CD4-positive, alpha-beta T cell treated with Interleukin-4 for 1 hour (primary cell): ENCODE measurements around the gene TMEM183A.
A peak's percentile ranks its signal among the peaks of the same experiment; 100 is the strongest.

Source experiments
- DNase-seq, 2 donors: peaks; one replicate each; pipeline ENCODE4 v3.0.0-alpha.2; 2020 to 2022

The TMEM183A gene

GRCh38 chr1:203031467-203031866 is 24.3 kb downstream of the TMEM183A start:
- DNase-seq = no peak

DNA sequence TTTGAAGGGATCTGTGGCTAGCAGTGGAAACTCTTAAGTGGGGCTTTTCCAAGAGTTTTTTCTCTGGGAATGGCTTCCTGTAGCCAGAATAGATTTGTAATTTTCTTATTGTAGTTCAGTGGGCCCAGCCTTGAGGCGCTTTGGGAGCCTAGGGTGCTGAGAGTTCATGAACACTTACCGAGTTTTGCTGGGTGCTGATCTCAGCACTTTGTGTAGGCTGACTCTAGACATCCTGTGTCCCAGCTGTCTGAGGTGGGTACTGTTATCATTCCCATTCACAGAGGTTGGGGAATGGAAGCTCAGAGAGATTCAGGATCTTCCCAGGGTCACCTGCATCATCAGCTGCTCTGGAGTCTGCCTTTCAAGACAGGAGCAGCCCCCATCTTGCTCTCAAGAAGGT is 26.1 kb downstream of the TMEM183A start:
- no peak for DNase-seq

DNA sequence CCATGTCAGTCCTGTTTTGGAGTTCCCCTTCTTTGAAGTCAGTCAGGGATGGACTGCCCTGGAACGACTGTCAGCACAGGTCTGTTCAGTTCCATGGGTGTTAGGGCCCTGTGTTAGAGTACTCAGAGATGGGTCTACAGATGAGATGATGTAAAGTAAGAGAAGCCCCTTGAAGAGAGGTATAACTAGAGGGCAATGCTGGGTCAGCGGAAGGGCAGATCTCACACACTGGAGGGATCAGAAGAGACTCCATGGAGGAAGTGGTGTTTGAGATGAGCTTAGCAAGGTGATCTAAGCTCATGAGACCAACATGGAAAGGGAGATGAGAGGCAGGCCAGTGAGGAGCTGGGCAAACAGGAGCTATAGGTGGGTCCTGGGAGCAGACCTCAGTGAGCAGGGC is 26.7 kb downstream of the TMEM183A start:
- DNase-seq = no peak

DNA sequence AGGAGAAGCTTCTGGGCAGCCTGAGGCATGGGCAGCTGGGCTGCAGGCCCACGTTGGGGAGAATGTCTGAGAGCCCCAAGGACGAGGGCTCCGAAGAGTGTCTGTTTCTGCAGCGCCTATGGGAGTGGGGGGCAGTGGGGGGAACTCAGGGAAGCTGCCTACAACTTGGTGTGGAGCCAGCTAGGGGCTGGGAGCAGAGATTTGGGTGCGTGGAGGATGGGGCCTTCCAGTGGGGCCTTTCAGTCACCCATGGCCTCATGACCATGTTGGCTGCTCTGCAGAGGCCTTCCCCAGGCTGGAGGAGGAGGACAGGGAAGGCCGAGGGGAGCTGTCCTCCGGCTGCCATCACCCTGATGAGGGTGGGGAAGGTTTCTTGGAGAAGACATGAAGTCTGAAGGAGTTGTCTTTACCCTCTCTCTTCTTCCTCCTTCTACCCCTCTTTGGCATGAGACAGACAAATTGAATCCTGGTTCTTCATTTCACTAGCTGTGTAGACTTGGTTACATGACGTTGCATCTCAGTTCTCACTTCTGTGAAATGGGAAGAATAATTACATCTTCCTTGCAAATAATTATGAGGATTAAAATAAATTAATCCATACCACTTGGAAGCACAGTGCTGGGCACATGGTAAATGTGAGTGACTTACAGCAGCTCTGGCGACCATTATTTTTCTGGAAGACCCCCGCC is 27.4 kb downstream of the TMEM183A start:
- no peak for DNase-seq

DNA sequence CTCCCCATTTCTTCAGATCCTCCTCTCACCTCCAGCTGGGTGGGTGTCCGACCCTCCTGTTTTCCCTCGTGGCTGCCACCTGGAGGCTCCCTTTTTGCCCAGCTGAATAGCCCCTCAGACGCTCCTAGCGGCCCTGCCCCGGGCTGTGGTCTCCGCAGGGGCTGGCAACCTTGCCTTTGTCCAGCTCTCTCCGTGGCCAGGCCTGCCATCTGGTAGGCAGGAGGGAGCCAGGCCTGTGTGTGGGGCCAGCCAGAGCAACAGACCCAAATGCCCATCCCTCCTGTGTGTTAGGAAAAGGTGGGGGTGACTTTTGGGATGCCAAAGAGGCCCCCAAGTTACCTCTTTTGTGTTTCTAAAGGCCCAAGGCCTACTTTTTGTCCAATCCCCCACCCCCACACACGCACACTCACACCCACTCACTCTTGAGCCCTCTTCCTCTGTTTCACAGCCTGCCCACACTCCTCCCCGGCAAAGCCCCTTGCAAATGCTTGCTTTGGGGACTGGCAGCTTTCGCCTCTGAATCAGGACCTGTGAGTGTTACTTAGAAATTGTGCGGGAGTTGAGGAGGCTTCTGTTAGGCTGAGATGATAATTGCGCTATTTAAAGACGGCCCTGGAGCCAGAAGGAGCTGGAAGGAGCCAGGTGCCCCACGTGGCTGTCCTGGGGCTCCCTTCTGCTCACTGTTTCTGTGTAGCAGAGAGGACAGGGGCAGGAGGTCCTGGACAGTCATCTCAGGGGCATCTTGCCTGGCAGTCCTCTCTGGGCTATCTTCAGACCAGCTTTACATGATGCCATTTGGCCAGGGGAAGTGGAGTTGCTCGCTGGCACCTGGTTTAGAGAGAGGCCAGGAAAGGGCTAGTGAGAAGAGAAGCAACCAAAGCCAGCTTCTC is 28.2 kb downstream of the TMEM183A start:
- no peak for DNase-seq

GRCh38 chr1:203036135-203036534 is 29.0 kb downstream of the TMEM183A start:
- no peak for DNase-seq

DNA sequence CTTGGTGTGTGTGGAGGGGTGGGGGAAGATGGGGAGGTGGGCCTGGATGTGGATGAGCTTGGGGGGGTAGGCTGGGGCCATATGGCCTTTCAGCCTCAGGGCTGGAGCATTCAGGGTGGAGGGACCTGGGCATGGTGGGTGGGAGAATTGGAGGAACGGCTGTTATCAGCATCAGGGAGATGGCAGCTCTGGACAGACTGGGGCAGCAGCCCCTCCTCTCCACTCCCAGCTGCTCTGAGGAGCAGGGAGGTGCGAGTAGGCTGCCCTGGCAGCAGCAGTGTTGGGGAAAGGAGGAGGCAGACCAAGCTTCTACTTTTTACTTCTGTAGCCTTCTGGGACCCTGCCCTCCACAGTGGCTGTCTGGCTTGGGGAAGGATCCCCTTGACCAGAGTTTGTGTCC is 29.4 kb downstream of the TMEM183A start:
- DNase-seq = no peak

DNA sequence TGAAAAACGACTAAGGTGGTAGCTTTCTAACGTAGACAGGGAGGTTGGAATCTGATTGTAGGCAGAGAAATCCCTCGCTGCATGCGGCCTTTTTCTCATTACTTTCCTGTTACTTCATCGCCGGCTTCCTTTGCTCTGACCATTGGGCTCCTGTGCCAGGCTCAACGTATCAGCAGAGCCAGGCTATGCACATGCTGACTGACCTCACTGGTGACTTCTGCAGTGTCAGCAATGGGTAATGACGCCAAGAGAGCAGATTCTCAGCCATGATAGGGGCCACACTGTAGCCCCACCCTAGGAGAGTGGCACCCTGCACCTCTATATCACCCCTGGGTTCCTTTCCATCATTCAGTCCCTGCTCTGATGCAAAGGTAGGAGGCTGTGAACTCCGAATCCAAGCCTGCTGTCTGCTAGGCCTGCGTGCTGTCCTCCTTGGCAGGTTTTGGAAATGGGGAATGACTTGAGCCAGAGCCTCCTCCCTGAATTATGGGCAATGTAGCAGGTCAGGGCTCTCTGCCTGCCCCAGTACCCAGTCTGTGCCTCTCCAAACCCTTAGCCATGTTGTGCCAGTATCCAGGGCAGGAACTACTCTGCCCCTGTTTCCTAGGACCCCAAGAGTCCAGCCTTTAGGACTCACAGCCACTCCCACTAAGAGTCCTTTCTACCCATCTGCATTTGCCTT is 30.5 kb downstream of the TMEM183A start:
- no peak for DNase-seq

- no peak for DNase-seq
Observed at GRCh38 chr1:203038217-203038741, 31.1 kb downstream of the TMEM183A start.

GRCh38 chr1:203038891-203039608 is 31.9 kb downstream of the TMEM183A start:
- DNase-seq = peak; percentile 65 to 67

DNA sequence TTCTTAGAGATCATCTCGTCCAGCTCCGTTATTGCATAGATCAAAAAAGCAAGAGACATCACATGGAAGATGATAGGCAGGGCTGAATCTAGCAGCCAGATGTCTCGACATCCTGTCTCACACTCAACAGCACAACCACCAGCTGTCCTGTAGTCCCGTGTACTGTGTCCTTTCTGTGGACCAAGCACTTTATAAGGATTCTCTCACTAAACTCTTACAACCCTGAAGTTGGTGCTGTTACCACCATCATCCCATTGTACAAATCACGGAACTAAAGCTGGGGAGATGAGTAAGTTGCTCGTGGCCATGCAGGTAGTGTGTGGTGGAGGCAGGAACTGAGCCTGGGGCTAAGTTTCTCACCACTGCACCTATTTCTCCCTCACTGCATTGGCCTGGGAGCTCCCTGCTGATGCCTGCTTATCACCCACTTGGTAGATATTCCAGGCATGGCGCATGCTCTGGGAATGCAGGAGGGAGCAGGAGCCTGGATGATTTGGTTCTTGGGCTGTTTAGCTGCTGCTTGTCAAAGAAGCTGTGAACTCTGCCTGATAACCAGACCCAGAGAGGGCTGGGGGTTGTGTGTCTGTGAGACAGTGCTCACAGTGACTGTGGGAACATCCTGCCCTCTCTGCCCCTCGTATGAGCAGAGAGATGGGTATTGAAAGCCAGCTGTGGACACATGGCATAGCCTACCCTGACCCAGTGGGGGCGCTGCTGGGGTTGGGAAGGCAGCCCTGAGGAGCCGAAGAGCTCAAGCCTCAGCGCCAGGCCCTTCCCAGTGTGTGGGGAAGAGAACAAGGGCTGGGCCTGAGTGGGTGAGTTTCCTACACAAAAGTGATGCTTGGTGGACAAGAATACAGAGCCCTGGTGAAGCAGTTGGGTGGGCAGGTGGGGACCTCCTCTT is 32.7 kb downstream of the TMEM183A start:
- DNase-seq = no peak

DNA sequence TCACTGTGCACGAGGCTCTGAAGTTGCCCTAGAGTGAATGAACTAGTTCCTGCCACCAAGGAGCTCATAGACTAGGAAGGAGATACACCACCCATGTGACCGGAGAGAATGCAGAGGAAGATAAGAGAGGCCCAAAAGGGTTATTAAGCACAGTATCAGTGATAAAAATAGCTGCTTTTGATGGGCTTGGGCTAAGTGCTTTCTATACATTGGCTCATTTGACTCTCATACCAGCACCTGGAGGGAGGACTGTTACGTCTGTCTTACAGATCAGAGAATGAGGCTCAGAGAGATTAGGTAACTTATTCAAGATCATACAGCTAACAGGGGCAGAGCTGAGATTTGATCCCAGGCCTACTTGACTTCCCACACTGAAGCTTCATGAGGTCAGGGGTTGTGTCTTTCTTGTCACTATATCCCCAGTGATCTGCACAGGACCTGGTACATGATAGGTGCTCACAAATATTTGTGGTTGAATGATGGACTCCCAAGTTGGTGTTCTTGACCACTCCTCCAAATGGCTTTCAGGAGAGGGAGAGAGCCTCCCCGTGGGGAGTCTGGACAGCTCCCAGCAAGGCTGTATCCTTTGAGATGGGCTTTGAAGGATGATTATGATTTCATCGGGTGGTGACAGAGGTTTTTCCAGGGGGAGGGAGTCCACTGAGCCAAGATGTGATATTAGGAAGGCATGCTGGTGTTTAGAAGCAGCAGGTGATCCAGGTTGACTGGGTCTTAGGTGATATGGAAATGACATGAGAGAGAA is 33.5 kb downstream of the TMEM183A start:
- DNase-seq = no peak

DNA sequence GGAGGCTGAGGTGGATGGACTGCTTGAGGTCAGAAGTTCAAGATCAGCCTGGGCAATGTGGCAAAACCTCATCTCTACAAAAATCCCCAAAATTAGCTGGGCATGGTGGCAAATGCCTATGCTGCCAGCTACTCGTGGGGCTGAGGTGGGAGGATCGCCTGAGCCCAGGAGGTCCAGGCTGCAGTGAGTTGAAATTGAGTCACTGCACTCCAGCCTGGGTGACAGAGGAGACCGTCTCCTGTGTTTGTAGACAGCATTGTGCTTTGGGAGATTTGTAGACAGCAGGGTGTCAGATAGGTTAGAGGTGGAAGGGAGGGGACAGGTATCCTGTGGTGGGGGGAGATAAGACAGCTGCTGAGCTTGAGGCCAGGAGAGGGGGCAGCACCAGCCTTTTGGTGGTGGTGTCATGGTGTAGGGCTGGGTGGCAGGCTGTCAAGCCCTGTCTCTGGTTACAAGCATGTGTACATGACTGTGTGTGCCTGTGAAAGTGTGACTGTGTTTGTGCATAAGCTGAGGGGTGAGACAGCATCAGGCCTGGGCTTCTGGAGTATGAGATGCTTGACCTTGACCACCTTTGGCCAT is 34.3 kb downstream of the TMEM183A start:
- DNase-seq = no peak

GRCh38 chr1:203043830-203044545 is 36.8 kb downstream of the TMEM183A start:
- no peak for DNase-seq

- DNase-seq = no peak
Observed at GRCh38 chr1:203044546-203045250, 37.5 kb downstream of the TMEM183A start.

DNA sequence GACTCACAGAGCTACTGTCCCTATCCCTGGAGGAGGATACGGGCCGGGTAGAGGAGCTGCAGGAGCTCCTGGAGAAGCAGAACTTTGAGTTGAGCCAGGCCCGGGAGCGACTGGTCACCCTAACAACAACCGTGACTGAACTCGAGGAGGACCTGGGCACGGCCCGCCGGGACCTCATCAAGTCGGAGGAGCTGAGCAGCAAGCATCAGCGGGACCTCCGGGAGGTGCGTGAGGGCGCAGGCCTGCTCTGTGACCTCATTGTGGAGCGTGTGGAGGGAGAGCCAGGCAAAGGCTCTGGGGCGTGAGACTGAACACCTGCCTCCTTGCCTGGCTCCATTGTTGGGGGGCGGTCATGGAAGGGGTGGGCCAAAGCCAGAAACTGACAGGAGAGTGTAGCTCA is 38.2 kb downstream of the TMEM183A start:
- no peak for DNase-seq

DNA sequence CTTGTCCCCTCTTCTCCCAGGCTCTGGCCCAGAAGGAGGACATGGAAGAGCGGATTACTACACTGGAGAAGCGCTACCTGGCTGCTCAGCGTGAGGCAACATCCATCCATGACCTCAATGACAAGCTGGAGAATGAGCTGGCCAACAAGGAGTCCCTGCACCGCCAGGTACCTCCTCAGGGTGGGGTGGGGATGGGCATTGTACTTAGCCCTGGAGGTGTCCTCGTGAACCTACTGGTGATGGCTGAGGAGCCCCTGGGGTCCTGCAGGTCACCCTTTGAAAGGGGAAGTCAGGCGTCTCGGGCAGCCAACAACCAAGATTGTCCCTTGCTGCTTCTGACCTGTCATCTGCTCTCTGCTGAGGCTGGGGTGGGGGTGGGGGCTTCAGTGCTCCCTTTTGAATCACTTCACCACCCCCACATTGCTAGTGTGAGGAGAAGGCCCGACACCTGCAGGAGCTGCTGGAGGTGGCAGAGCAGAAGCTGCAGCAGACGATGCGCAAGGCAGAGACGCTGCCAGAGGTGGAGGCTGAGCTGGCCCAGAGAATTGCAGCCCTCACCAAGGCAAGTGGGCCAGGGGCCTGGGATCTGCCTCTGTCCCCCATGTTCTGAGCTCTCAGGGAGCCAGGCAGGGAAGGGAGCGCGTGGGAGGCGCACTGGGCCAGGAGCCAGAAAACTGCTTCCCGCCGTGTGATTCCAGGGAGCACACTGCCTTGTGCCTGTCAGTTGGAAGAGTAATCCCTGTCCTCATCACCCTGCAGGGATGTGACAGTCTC is 38.8 kb downstream of the TMEM183A start:
- DNase-seq = no peak

DNA sequence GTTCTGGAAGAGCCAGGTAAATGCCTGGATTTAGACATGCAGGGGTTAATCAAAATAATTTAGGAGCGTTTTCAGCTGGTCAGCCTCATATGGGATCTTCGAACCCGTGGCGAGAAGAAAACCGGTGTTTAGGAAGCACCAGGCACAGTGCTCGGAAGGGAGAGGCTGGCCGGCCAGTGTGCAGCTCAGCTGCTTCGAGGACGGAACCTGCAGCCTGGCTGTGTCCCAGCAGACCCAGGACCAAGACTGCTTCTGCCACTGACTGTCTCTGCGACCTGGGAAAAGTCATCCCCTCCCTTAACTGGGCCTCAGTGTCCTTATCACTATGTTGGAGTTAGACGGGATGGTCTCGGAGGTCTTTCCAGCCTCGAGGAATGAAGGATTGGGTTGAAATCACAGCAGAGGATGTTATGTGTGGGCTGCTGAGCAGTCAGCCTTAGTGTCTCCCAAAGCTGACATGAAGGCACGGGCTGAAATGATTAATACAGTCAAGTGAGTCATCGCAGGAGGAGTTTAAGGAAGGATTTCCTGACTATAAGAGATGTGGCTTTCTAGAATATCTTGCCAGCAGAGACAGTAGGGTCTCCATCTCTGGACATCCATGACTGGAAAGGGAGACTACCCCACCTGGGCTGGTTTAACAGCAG is 39.9 kb downstream of the TMEM183A start:
- no peak for DNase-seq
